Ramos (cell line): ENCODE results near the gene GPR160.

Experiments used
- in situ Hi-C: fragments of 300-500 bp; cut with MboI; formaldehyde crosslinking; loops from one replicate; pipeline ENCODE4 v1.14.3; 2022; ENCODE audit warnings: low sequenced_read_pairs; ENCODE audit not compliant: unreplicated experiment

Gene GPR160

DNA sequence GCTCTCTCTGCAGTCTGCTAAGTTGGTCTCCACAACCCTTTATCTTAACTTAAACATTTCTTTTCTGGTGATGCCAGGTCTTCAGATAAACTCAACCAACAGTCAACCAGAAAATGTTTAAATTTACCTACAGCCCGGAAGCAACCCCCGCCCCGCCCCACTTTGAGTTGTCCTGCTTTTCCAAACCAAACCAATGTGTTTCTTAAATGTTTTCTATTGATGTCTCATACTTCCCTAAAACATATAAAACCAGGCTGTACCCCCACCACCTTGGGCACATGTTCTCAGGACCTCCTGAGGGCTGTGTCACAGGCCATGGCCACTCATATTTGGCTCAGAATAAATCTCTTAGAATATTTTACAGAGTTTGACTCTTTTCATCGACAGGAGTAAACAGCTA lies 13.2 kb upstream of the GPR160 start:
- in situ Hi-C loops: no loop called here

DNA sequence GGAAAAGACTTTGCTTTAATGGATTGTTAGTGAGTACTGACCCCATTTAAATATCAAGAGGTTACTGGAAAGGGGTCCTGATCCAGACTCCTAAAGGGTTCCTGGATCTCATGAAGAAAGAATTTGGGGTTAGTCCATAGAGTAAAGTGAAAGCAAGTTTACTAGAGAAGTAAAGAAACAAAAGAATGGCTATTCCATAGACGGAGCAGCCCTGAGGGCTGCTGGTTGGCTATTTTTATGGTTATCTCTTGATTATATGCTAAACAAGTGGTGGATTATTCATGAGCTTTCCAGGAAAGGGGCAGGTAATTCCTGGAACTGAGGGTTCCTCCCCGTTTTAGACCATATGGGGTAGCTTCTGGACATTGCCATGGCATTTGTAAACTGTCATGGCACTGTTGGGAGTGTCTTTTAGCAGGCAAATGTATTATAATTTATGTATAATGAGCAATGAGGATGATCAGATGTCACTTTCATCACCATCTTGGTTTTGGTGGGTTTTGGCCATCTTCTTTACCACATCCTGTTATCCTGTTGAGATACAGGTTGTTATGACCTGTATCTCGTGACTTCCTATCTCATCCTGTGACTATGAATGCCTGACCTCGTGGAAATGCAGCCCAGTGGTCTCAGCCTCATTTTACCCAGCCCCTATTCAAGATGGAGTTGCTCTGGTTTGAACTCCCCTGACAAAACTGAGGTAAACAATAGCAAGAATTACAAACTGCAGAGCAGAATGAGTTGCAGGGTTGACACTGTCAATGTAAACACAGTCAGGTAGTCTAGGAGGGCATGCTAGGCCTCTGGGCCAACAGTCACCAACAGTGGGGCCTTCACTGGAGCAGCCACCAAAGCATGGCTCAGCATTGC lies 10.3 kb upstream of the GPR160 start:
- in situ Hi-C loops: no loop called here

DNA sequence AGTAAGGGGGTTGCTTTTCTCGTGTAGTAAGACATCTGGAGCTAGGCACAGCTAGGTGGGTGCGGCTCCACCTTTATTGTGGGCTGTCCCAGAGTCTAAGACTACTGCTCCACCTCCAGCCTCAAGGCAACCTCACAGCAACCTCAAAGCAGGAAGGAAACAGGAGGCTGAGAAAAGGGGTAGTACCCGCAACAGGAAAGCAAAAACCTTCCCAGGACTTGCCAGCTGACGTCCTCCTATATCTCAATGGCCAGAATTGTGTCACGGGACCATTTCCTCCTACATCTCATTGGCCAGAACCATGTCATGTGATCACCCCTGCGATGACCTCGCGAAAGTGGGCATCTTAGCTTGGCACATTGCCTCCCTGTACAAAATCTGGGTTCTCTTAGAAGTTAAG lies 4.3 kb upstream of the GPR160 start:
- in situ Hi-C loops: no loop called here

DNA sequence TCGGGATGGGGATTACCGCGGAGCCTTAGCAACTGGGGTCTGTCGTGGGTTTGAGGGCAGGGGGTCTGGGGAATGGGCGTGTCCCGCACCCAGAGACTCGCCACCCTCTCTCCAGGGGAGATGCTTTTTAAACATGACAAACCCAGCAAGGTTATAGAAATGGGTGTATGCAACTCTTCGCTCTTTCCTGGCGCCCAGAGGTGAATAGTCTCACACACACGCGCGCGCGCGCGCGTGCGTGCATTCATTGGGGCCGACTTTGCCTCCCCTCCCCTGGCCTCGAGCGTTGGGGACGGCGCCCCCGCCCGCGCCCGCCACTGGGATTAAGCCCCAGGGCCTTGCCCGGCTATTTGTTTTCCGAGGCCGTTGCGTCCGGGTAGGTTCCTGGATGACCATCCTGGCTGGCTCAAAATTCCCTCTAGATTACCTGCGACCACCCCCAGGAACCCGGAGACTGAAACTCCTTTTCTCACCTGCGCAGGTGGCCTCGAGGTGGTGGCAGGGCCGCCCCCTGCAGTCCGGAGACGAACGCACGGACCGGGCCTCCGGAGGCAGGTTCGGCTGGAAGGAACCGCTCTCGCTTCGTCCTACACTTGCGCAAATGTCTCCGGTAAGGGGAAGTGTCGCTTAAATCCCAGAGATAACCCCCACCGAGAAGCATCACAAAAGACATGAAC lies 777 bp downstream of the GPR160 start:
- in situ Hi-C loops: no loop called here

DNA sequence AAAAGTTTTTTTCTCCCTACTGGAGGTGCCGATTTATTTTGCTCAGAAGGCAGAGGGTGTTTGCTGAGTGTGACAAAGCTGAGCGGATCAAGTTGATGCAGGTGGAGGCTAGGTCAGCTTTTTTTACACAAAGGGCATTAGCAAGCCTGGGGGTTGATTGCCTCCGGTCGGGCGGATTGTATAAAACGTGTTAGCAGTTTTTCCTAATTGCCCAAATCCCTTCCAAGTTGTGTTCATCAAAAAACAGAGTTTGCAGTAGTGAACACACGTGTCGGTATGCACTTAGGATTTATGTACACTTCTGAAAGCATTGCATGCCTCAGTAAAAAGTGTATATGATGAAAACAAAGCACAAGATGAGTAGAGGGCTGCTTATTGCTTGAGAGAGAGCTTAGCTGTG lies 2.6 kb downstream of the GPR160 start:
- in situ Hi-C loops: loop anchor here (5.0 to 10.0 kb wide), 3 partner anchors 108 to 314 kb away; partner anchors contain the start of genes ACTRT3, SKIL and TERC

DNA sequence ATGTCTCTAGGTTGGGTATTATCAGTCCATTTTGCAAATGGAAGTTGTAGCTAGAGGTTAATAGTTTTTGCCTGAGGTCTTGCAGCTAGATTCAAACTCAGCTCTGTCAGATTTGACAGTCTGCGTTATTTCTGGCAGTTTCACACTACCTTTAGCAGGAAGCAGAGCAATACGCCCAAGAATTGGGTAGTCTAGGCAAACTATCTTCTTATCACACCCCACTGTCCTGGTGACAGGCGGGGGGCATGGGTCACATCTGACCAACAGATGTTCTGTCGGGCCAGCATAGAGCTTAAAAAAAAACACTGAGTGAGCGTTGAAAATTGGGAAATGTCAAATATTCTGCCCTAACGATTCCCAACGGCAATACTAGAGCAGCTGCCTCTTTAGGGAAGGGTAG lies 5.7 kb downstream of the GPR160 start:
- in situ Hi-C loops: loop anchor here (5.0 to 10.0 kb wide), 3 partner anchors 111 to 311 kb away; partner anchors contain the start of genes ACTRT3, SKIL and TERC

DNA sequence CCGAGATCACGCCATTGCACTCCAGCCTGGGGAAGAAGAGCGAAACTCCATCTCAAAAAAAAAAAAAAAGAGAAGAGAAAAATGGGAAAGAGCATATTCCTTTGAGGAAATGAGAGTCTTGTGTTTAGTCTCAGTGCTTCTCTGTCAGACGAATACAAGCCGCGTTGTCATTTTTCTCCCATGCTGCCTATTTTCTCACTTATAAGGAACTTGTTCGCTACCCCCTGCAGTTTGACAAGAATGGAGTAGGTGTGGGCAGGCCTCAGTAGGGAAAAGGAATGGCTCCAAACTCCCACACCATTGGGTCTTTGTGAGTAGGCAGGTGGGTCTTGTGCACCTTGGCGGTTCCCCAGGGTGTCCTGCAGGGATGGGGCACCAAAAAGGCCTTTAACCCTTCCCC lies 6.5 kb downstream of the GPR160 start:
- in situ Hi-C loops: loop anchor here (5.0 to 10.0 kb wide), 3 partner anchors 112 to 311 kb away; partner anchors contain the start of genes ACTRT3, SKIL and TERC

DNA sequence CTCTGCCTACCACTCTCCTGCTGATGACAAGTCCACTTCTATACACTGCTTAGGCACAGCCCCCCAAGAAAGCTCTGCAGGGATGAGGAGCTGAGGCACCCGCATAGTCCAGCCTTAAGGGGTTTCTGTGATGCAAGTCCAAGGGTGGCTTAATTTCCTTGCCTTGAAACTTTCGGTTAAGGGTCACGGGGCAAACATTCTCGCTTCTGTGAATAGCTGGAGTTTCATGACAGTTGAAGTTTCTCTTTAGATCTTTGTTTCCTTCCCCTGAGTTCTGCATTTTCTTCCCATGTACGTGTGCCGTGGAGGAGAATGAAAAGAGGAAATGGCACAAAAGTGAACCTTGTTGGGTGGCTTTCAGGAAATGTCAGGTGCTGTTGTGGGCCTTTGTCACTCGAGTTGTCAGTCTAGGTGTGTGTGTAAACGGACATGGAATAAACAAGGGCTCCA lies 7.0 kb downstream of the GPR160 start:
- in situ Hi-C loops: loop anchor here (5.0 to 10.0 kb wide), 3 partner anchors 113 to 310 kb away; partner anchors contain the start of genes ACTRT3, SKIL and TERC

DNA sequence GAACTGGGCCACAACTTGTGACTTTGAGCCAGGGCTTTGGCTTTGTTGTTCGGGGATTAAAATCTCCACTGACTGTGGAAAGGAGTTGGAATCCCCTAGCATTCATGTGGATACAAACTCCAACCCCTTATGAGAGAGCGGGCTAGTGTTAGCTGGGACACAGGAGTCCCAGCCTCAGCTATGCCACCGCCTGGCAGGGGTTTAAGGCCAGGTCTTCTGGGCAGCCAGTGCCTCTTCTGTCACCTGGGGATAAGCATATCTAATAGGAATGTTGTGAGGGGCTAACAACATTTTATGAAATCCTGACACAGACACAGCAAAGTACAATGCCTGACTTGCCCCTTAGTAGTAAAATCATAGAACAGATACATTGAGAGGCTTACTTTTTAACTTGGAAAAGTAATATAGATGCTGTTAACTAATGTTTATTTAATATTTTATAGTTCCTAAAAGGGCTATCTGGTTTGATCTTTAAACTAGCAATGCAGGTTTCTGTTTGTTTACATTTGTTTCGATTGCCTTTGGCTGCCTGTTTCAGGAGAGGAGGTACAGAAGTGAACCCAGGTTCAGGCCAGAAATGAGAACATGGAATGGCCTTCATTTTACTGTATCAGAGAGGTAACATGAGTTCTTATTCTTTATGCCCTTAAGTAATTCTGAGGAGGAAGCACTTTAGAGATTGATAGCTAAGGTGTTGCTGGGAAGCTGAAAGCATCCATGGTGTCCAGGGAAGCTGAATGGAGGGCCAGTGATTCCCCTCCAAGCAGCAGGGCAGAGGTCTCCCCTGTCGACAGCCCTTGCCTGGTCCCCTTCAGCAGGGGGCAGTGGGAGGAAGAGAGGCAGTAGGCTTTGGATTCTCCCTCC lies 8.7 kb downstream of the GPR160 start:
- in situ Hi-C loops: loop anchor here (10.0 kb wide), 1 partner anchor 308 kb away; the partner anchor contains the start of gene SKIL

DNA sequence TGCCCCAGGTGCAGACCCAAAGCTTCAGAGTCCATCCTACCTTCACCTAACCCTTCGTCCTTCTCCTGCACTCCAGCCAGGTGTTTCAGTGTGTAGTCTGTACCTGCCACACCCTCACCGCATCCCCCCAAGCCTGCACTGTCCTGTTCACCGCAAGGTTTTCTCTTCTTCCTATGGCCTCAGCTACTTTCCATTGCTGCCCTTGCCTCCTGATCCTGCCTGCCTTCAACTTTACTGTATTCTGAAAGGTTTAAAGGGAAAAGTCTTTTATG lies 9.3 kb downstream of the GPR160 start:
- in situ Hi-C loops: loop anchor here (10.0 kb wide), 1 partner anchor 308 kb away; the partner anchor contains the start of gene SKIL

DNA sequence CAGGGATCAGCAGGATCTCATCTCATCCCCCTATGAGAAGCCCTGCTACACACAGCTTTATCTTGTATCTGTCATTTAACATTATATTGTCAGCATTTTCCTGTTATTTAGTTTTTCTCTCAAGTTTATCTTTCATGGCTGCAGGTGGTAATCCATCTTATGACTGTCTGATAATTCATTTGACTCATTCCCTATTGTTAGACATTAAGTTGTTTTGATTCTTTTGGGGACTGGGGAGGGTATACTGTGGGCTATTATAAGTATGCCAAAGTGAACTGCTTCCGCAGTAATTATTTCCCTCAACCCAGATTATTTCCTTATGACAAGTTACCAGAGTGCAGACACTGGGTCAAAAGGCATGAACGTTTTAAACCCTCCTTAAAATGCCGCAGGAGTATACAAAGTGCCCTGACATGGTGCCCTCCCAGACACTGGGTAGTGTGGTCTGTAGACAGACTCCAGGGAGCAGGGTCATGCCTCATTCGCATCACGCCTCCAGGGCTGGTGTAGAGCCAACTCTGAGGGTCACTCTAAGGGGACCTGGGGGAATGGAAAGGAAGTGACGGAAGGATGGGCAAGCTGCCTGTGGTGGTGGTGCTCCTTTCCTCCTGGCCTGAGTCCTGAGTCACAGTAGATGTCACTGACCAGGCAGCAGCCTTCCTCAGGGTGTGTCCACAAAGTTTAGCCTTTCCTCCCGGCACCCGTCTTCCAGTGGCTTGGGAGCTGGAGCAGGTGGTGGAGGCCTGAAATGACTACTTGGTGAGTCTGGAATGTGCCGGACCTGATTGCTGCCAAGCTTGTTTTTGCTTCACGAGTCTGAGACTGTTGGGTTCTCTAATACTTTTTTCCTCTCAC lies 11.6 kb downstream of the GPR160 start:
- in situ Hi-C loops: loop anchor here (10.0 kb wide), 1 partner anchor 305 kb away; the partner anchor contains the start of gene SKIL

DNA sequence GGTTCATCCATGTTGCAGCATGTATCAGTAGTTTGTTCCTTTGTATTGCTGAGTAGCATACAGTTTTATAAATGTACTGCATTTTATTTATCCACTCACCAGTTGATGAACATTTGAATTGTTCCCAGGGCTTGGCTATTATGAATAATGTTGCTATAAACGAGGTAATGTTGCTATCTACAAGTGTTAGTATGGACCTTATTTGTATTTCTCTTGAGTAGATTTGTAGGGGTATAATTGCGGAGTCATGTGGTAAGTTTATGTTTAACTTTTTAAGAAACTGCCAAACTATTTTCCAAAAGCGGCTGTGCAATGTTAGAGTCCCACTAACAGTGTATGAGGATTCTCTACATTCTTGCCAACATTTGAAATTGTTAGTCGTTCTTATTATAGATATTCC lies 13.0 kb downstream of the GPR160 start:
- in situ Hi-C loops: no loop called here

DNA sequence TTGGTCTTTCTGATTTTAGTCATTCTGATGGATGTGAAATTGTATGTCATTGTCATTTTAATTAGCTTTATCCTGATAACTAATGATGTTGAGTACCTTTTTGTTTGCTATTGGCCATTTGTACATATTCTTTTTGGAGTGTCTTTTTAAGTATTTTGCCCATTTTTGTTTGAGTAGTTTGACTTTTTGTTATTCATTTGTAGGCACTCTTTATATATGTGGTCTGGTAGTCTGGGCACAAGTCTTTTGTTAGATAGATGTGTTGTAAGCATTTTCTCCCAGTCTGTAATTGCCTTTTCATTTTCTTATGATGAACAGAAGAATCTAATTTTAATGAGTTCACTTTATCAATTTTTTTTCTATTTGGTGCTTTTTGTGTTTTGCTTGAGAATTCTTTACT lies 14.6 kb downstream of the GPR160 start:
- in situ Hi-C loops: no loop called here

DNA sequence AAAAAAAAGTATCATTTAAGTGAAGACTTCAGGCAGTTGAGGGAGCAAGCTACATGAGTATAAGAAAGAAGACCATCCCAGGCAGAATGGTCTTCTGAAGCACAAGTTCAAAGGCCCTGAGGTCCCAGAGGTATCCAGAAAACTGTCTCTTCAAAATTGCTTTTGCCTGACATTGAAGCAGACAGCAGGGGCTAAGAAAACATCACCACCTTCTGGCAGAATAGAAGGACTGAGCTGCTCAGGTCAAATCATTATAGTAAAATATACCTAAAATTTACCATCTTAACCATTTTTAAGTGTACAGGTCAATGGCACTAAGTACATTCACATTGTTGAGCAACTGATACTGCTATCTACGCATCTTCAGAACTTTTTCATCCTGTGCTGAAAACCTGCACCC lies 16.4 kb downstream of the GPR160 start:
- in situ Hi-C loops: no loop called here

DNA sequence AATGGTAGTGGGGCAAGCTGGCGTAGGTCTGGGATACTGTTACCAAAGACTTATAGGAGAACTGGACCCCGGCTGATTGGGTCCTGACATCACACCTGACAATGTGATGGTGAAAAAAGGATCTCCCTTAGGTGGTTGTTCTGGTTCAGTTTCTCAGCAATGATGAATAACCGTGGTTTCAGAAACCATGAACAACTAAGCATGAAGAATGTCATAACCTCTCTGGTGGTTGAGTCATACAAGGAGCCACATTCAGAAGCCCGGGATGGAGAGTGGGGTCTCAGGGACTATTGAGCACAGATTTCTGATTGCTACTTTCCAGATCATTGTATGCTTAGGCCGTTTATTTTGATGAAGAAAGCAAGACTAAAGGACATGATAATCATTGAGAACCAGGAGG lies 17.4 kb downstream of the GPR160 start:
- in situ Hi-C loops: no loop called here

DNA sequence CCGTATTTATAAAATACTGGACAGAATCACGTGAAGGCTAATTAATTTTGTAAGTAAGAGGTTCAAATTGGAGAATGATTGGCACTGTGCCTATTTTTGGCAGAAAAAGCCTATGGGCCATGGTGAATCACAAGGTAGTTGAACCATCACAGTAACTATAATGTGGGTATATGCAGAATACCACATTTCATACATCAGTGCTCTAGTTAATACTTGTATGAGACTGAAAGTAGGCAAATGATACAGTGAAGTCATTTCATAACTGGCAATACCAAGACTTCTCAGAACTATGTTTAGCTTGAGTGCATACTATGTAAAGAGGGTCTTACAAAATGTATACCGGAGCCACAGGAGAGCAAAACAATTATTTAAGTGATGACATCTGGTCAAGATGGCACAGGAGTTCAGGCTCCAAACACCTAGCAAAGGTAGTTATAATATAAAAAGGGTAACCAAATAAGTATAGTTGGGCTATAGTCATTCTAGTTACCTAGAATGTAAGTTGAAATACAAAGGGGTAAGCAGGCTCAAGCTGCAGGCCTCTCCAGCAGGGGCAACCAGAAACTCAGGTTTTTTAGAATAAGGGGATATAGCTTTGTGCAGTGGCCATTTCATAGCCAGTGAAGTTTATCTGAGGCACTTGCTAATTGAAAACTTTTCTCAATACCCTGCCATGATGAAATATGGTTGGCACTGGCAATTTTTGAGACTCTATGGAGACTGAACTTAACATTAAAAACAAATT lies 19.1 kb downstream of the GPR160 start:
- in situ Hi-C loops: no loop called here

DNA sequence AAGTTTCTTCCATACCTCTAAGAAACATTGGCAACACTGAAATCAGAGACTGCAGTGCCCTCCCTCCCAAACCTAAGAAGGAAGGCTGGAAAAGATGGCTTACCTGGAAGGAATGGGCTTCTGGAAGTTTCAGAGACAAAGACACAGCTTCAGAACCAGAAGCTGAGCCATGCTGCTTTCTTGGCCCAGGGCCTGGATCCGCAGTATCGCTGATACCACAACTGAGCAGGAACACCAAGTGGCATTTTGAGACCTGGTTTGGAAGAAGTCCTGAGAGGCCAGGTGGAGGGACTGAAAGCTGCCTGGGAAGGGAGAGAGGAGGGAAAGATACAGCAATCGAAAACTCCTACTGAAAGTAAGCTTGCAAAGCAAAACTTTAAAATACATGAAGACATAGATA lies 19.8 kb downstream of the GPR160 start:
- in situ Hi-C loops: no loop called here

DNA sequence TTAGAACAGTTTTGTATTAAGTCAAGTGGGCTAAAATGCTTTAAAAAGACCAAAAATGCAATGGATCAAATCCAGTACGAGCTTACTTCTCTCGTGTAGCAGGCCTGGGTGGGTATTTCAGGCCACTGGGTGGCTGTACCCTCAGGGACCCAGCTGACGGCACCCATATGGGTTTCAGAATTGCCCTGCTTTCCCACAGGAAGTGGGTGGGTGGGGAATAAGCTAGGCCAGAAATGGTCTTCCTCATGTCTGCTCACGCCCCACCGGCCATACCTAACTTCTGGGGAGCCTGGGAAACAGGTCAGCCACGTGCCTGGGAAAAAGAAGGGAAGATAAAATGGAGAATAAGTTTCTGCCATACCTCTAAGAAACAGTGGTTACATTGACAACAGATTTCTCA lies 20.3 kb downstream of the GPR160 start:
- in situ Hi-C loops: no loop called here

DNA sequence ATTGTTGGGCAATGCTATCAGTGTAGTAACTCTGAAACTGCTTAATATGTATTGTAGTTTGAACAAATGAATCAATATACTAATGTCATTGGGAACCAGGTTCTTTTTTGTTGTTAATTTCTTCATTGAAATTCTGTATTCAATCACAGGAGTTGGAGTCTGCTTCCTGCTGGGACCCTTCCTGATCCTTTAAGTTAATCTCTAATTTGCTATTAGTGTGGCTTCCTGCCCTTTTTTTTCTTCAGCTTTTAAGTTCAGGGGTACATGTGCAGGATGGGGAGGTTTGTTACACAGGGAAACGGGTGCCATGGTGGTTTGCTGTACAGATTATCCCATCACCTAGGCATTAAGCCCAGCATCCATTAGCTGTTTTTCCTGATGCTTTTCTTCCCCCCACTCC lies 21.7 kb downstream of the GPR160 start:
- in situ Hi-C loops: no loop called here
